HL-60/S4 (cell line): ENCODE results near the gene CFAP20DC.
"Not testable (repeated sequence)": the region's sequence is repeated elsewhere in the genome, so short reads cannot be mapped to it uniquely, and the experiment has no call there.

ENCODE experiments used
- in situ Hi-C: fragments of 300-500 bp; cut with MboI; formaldehyde crosslinking; loops from 2 replicates; pipeline ENCODE4 v1.14.3; 2022; ENCODE audit warnings: low sequenced_read_pairs

CFAP20DC gene

DNA sequence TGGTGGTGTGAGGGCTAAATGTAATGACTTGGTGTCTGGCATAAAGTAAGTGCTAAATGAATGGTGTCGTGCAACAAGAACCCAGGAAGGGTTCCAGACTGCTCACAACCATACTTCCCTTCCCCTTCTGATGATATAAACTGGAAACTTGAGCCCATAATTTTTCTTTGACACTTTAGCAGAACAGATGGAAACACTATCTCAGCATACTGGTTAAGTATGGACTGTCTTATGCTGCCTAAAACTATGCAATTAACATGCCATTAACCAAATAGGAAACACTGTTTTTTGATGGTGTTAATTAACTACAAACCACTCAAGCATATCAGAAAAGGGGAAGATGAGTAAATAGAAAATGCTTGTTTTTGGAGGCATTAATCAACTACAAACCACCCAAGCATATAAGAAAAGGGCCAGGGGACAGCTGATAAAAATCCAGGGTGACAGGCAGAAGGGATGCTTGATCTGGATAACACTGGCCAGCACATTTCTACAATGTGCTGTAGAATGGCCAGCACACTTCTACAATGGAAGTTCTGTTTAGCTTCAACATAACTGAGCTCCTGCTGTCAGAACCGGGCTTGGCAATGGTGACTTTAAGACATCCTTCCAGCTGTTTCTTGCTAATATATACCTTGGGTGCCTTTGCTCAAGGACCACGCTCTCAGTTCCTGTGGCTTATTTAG lies 297.8 kb downstream of the CFAP20DC start:
- in situ Hi-C loops = no loop called here

DNA sequence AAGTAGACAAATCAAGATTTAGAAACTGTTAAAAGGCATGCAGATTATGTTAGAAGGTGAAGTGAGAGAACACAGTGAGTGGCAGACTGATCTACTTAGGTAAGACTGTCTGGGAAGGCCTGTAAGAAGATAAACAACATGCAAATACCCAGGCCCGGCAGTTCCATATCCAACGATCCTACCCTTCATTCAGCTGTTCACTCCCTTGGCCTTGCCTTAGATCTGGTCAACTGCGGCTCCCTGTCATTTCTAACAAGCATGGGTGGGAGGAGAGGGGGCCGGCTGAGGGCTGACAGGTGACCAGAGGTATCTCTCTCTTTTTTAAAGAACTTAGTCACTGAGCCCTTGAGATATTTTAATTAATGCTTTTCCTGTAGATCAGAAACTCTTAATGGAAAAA lies 298.6 kb downstream of the CFAP20DC start:
- in situ Hi-C loops = no loop called here

- in situ Hi-C loops = no loop called here
Measured at GRCh38 chr3:58749948-58750347, 299.9 kb downstream of the CFAP20DC start.

DNA sequence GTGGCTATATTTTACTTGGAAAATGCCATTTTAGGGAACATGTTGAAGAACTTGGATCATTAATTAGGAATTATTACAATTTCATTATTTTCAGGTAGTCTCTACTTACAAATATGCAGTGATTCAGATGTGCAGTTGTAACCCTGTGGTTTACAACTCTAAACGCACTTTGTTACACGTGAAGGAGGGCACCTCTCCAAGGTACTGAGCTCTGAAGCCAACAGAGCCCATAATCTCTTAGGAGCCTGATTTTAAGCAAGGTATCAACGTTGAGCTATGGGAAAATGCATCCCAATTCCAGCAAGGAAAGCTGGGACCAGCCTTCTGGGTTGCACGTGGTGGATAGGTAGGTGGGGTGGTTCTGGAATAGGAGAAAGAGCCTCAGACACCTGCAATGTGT lies 301.8 kb downstream of the CFAP20DC start:
- in situ Hi-C loops = no loop called here

- in situ Hi-C loops = no loop called here
Measured at GRCh38 chr3:58746758-58747157, 303.1 kb downstream of the CFAP20DC start.

DNA sequence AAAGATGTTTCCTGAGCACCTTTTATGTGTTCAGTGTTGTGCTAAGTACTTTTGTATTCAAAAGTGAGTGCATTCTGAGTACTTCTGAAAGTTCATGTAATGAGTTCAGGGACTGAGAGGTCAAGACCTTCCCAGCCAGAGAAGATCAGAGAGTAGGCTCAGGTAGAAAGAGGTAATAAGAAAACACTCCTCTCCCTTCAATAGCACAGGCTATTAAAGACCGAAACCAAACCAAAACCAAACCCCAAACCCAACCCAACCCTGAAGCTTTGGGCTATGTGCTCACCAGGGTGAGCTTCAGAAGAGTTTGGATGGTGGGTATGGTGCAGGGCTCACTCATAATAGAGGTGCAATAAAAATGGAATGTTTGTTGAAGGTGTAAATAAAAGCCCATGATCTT lies 306.5 kb downstream of the CFAP20DC start:
- in situ Hi-C loops = no loop called here

DNA sequence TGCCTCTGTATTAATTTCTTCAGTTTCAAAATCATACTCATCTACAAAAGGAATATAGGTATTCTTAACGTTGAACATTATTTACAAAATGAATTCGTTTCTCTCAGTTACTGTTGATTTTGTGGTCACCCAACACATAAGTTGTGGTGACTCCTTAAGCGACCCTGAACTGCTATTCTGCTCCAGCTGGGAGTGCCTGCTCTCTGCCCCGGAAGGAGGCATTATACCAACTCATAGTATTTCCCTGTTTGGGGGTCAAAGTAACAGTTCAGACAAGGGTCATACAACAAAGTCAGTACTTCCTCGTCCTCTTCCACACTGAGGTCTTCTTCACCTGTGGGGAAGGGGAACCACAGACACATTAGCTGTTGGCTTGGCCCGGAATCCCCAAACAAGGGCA lies 307.6 kb downstream of the CFAP20DC start:
- in situ Hi-C loops = no loop called here

- in situ Hi-C loops = no loop called here
Measured at GRCh38 chr3:58737644-58738043, 312.2 kb downstream of the CFAP20DC start.

DNA sequence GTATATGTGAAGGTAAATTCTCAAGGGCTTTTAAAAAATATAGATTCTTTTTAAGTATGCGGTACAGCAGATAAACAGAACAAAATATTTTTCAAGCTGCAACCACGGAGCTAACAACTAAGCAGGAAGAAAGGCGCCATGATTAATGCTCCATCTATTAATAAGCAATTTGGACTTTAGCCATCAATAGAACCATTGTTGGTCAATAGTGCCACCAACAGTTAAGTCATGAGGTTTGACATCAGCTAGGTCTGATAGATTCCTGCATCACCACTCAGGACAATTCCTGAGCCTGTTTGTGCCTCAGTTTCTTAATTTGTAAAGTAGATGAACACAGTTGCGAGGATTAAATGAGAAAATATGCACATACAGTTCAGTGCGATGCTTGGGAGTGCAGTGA lies 318.2 kb downstream of the CFAP20DC start:
- in situ Hi-C loops = no loop called here

DNA sequence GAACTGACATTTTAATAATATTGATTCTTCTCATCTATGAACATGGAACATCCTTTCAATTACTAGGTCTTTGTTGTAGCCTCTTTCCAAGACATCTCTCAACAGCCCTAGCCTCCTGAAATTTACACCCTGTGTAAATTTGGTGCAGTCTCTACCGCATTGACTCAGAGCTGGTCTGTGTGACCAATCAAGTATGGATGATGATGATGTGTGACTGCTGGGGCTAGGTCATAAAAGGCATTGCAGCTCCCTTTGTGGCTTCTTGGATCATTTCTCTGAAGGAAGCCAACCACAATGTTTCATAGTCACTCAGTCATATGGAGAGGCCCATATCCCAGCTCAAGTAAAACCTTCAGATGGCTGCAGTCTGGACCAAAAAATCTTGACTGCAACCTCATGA lies 321.1 kb downstream of the CFAP20DC start:
- in situ Hi-C loops = no loop called here

- in situ Hi-C loops = no loop called here
Measured at GRCh38 chr3:58725326-58725853, 324.4 kb downstream of the CFAP20DC start.

- in situ Hi-C loops = no loop called here
Measured at GRCh38 chr3:58724336-58724735, 325.5 kb downstream of the CFAP20DC start.

GRCh38 chr3:58723173-58723572 lies 326.7 kb downstream of the CFAP20DC start:
- in situ Hi-C loops = no loop called here

GRCh38 chr3:58722561-58722960 lies 327.3 kb downstream of the CFAP20DC start:
- in situ Hi-C loops = no loop called here

DNA sequence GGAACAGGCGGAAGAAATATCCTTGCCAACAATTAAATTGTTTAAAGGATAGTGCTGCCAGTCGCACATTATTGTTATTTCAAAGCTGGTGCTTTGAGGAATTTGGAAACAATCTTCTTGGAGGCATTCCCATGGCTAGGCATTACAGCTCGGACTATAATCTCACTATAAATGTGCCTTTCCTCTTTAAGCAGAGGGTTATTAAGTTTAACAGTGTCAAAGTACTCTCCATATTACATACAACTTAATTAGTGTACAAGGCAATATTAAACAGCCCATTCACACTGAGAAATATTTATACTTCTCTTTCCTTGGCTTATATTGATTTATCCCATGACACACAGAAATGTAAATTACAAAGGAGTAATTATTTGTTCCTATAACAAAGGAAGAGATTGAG lies 329.3 kb downstream of the CFAP20DC start:
- in situ Hi-C loops = no loop called here

DNA sequence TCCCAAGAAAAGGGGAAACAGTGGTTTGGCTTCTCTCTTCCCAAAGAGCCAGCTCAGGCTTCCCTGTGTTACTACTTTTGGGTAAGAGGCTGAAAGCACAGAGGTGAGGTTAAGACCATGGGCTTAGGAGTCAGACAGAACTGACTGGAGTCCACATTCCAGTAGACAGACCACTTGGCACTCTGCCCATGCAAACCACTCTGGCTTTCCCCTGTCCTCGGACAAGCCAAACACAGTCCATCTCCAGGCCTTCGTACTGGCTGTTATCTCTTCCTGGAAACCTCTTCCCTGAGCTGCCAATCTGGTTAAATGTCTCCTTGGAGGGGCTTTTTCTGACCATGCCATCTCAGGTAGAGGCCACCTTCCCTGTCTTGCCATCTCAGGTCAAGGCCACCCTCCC lies 330.1 kb downstream of the CFAP20DC start:
- in situ Hi-C loops = no loop called here

DNA sequence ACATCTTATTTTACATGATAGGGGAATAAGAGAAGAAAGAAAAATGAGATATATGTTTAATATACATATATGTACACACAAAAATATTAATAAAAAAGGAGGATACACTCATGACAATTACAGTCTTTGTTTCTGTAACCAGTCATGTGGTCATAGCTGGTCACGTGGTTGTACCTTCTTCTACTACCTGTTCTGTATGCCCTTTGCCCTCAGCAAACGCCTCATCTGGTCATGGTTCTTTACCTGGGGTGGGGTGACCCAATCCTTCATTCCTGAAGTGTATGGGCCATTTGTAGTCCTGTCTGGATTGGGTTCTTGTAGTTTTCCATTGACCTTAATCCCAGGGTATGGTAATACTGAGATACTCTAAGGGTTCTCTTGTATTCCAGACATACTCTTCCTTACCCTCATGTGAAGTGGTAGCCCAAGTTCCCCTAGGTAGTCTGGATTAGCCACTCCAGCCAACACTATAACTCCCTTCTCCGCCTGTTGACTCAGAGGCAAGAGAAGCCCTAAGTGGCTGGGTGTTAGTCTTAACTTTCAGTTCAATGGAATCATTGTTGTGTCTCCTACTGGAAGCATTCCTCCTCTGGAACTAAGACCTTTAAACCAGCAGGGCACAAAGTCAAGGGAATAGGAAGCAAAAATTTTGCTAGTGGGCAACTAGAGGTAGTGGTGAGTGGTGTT lies 336.0 kb downstream of the CFAP20DC start:
- in situ Hi-C loops = no loop called here

GRCh38 chr3:58711871-58712270 lies 338.0 kb downstream of the CFAP20DC start:
- in situ Hi-C loops = no loop called here

DNA sequence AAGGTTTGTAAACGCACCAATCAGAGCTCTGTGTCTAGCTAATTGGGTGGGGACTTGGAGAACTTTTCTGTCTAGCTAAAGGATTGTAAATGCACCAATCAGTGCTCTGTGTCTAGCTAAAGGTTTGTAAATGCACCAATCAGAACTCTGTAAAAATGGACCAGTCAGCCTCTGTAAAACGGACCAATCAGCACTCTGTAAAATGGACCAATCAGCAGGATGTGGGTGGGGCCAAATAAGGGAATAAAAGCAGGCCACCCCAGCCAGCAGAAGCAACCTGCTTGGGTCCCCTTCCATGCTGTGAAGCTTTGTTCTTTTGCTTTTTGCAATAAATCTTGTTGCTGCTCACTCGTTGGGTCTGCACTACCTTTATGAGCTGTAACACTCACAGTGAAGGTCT lies 340.8 kb downstream of the CFAP20DC start:
- in situ Hi-C loops = not testable (repeated sequence)

DNA sequence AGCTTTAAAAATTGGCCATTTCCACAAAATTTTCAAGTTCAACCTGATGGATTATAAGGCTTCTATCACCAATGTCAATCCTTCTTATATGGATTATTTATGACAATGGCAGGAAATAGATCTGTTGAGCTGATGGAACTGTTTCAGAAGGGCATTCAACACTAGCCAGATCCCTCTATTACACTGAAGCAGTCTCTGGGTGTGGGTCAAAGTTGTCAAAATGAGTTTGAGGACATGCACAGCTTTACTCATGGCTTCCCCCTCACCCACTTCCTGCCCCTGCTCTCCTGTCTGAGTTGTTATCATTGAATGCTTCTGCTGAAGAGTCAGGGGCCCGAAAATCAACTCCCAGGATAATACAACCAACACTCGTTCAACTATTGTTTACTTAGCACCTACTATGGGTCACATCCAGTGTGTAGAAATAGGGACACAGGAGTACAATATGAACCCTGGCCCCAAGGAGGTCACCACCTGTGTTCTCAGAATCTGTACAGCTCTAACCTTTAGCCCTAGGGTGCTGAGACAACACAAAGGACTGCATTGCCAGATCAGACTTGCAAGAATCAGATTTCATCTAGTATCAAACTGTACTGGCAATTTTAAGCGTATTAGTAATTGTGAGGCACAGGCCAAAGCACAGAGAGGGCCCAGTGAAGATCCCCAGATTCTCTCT lies 341.6 kb downstream of the CFAP20DC start:
- in situ Hi-C loops = no loop called here

GRCh38 chr3:58707390-58707930 lies 342.4 kb downstream of the CFAP20DC start:
- in situ Hi-C loops = no loop called here
